Type B pancreatic cell (in vitro differentiated cells): ENCODE measurements around the gene RALGPS1. TPM values are rescaled to one million over a fixed set of nuclear protein-coding genes. Genes with fewer than 3 reads are reported as not detected.

Source experiments
- DNase-seq: peaks from one replicate; pipeline ENCODE4 v3.0.0; 2021; ENCODE audit warnings: mixed read lengths; ENCODE audit not compliant: unreplicated experiment; ENCODE audit errors: extremely low spot score
- H3K27ac Mint-ChIP-seq: 2 replicates; pipeline ENCODE4 v1.8.0; 2021; ENCODE audit warnings: mild to moderate bottlenecking, mixed read lengths
- H3K27me3 Mint-ChIP-seq: 2 replicates; pipeline ENCODE4 v1.8.0; 2021; ENCODE audit warnings: mixed read lengths
- H3K36me3 Mint-ChIP-seq: 2 replicates; pipeline ENCODE4 v1.8.0; 2021; ENCODE audit warnings: mixed read lengths
- H3K4me1 Mint-ChIP-seq: one replicate; pipeline ENCODE4 v1.8.0; 2021; ENCODE audit warnings: mixed read lengths; ENCODE audit not compliant: unreplicated experiment
- H3K4me3 Mint-ChIP-seq: 2 replicates; pipeline ENCODE4 v1.8.0; 2021; ENCODE audit warnings: mild to moderate bottlenecking, mixed read lengths
- H3K9me3 Mint-ChIP-seq: 2 replicates; pipeline ENCODE4 v1.8.0; 2021; ENCODE audit warnings: mixed read lengths
- CTCF ChIP-seq: fragments of 200-600 bp; sonication (generic); conservative IDR thresholded peaks from 2 replicates; pipeline ENCODE4 v1.5.0; 2021; ENCODE audit warnings: antibody characterized with exemption, mild to moderate bottlenecking
- total RNA-seq: library from RNA; stranded (reverse); gene quantifications from 2 replicates; pipeline ENCODE4 v1.2.1, GENCODE V29; 2021; ENCODE audit warnings: low replicate concordance

The RALGPS1 gene
- total RNA-seq, 1 donor from 2014 or later = 16.7 TPM

GRCh38 chr9:127140181-127140580 lies 225.6 kb downstream of the RALGPS1 start:
- Mint-ChIP-seq H3K4me1 (peaks cover 11% of the 10 kb centered on the region), H3K27me3 (no peaks in the 10 kb centered on the region), H3K27ac (no peak overlapping the region), H3K36me3 (no peaks in the 10 kb centered on the region), H3K9me3 (no peaks in the 10 kb centered on the region), H3K4me3 (no peak overlapping the region)
- peak; percentile 44 for DNase-seq
- no peak for TF ChIP-seq CTCF

- Mint-ChIP-seq H3K4me3 (no peak overlapping the region), H3K9me3 (no peaks in the 10 kb centered on the region), H3K27ac (no peak overlapping the region), H3K4me1 (peaks cover 6% of the 10 kb centered on the region), H3K36me3 (no peaks in the 10 kb centered on the region), H3K27me3 (no peaks in the 10 kb centered on the region)
- DNase-seq = peak; percentile 53
- no peak for TF ChIP-seq CTCF
Measured at GRCh38 chr9:127140842-127141675, 226.5 kb downstream of the RALGPS1 start.

- Mint-ChIP-seq H3K4me3 (no peak overlapping the region), H3K36me3 (no peaks in the 10 kb centered on the region), H3K4me1 (peaks cover 6% of the 10 kb centered on the region), H3K27ac (no peak overlapping the region), H3K9me3 (no peaks in the 10 kb centered on the region), H3K27me3 (no peaks in the 10 kb centered on the region)
- no peak for DNase-seq
- no peak for TF ChIP-seq CTCF
Measured at GRCh38 chr9:127142291-127142690, 227.7 kb downstream of the RALGPS1 start.

- H3K27me3 Mint-ChIP-seq = no peaks in the 10 kb centered on the region
- no peaks in the 10 kb centered on the region for H3K36me3 Mint-ChIP-seq
- H3K4me1 Mint-ChIP-seq = peaks cover 4% of the 10 kb centered on the region
- H3K27ac Mint-ChIP-seq = no peak overlapping the region
- DNase-seq = no peak
- no peak overlapping the region for H3K4me3 Mint-ChIP-seq
- TF ChIP-seq CTCF = no peak
- H3K9me3 Mint-ChIP-seq = no peaks in the 10 kb centered on the region
Measured at GRCh38 chr9:127142931-127143464, 228.4 kb downstream of the RALGPS1 start.

GRCh38 chr9:127143920-127144465 lies 229.4 kb downstream of the RALGPS1 start:
- Mint-ChIP-seq H3K4me1 (peaks cover 3% of the 10 kb centered on the region), H3K27me3 (no peaks in the 10 kb centered on the region), H3K4me3 (no peak overlapping the region), H3K36me3 (no peaks in the 10 kb centered on the region), H3K9me3 (no peaks in the 10 kb centered on the region), H3K27ac (no peak overlapping the region)
- DNase-seq = no peak
- TF ChIP-seq CTCF = no peak
